ENCODE data around the gene NLN.

The NLN gene

GRCh38 chr5:65775476-65775875 lies 53.5 kb downstream of the NLN start:
- H4K8ac ChIP-seq (ENCODE audit: low read length): no peak overlapping the region
- no peak for DNase-seq
- H3K18ac ChIP-seq (ENCODE audit: low read depth in 1 of 2, low read length in 2 of 2): no peak overlapping the region
- H2BK5ac ChIP-seq (ENCODE audit: low read depth, low read length, poor library complexity, severe bottlenecking): no peak overlapping the region
- peaks cover 15% of the 10 kb centered on the region for H3K79me1 ChIP-seq (replicated peaks; ENCODE audit: low read length, poor library complexity, severe bottlenecking)
- H3K14ac ChIP-seq (ENCODE audit: low read length in 2 of 2): no peak overlapping the region
- H3K4me3 ChIP-seq (ENCODE audit: insufficient read depth in 1 of 2, low read depth in 1 of 2, low read length in 2 of 2): no peak overlapping the region
- no peak overlapping the region for H3K9ac ChIP-seq (ENCODE audit: low read length)
- no peak overlapping the region for H3K4me2 ChIP-seq (ENCODE audit: low read length, poor library complexity, severe bottlenecking)
- peaks cover 0 to 10% of the 10 kb centered on the region in 2 experiments for H3K36me3 ChIP-seq (ENCODE audit: control insufficient read depth in 1 of 2, insufficient read depth in 2 of 2, low read depth in 1 of 2, low read length in 2 of 2)
- H2BK120ac ChIP-seq (ENCODE audit: low read depth, low read length): no peak overlapping the region
- no peak overlapping the region for H4K91ac ChIP-seq (ENCODE audit: low read length)
- no peaks in the 10 kb centered on the region for H3K9me3 ChIP-seq (ENCODE audit: control insufficient read depth, low read length)
- H3K4ac ChIP-seq (ENCODE audit: low read depth in 1 of 2, low read length in 2 of 2): no peak overlapping the region
- H3K23ac ChIP-seq (ENCODE audit: low read length in 2 of 2): no peak overlapping the region
- H2BK12ac ChIP-seq (ENCODE audit: low read length in 2 of 2): no peak overlapping the region
- 97% methylated on average over 2 of the region's 2 CpGs for WGBS
- no peak overlapping the region for H2AFZ ChIP-seq (ENCODE audit: low read depth, low read length)
- H2BK15ac ChIP-seq (ENCODE audit: low read depth, poor library complexity, severe bottlenecking): no peak overlapping the region
- no peaks in the 10 kb centered on the region for H3K27me3 ChIP-seq (ENCODE audit: control insufficient read depth in 1 of 2, insufficient read depth in 1 of 2, low read length in 2 of 2)
- H2AK5ac ChIP-seq (ENCODE audit: low read length, severe bottlenecking): peak overlapping the region; percentile 82
- H3K4me1 ChIP-seq (ENCODE audit: control insufficient read depth, insufficient read depth, low read depth, low read length): peaks cover 6% of the 10 kb centered on the region
- no peak overlapping the region for H3K27ac ChIP-seq (ENCODE audit: low read length, poor library complexity, severe bottlenecking)

- Histone ChIP-seq H3K27ac (ENCODE audit: low read length, poor library complexity, severe bottlenecking) (no peak overlapping the region), H3K9ac (ENCODE audit: low read length) (no peak overlapping the region), H3K4me2 (ENCODE audit: low read length, poor library complexity, severe bottlenecking) (no peak overlapping the region), H2BK5ac (ENCODE audit: low read depth, low read length, poor library complexity, severe bottlenecking) (no peak overlapping the region), H3K4me1 (ENCODE audit: control insufficient read depth, insufficient read depth, low read depth, low read length) (peaks cover 6% of the 10 kb centered on the region), H2BK15ac (ENCODE audit: low read depth, poor library complexity, severe bottlenecking) (no peak overlapping the region), H3K36me3 (ENCODE audit: control insufficient read depth in 1 of 2, insufficient read depth in 2 of 2, low read depth in 1 of 2, low read length in 2 of 2) (peaks cover 0 to 20% of the 10 kb centered on the region in 2 experiments), H4K8ac (ENCODE audit: low read length) (no peak overlapping the region), H3K18ac (ENCODE audit: low read depth in 1 of 2, low read length in 2 of 2) (no peak overlapping the region), H4K91ac (ENCODE audit: low read length) (no peak overlapping the region), H2BK12ac (ENCODE audit: low read length in 2 of 2) (no peak overlapping the region), H2AK5ac (ENCODE audit: low read length, severe bottlenecking) (no peak overlapping the region), H3K9me3 (ENCODE audit: control insufficient read depth, low read length) (no peaks in the 10 kb centered on the region), H3K23ac (ENCODE audit: low read length in 2 of 2) (peak overlapping the region in 1 of 2 experiments; percentile 59), H3K4me3 (ENCODE audit: insufficient read depth in 1 of 2, low read depth in 1 of 2, low read length in 2 of 2) (no peak overlapping the region), H2AFZ (ENCODE audit: low read depth, low read length) (no peak overlapping the region), H3K79me1 (replicated peaks; ENCODE audit: low read length, poor library complexity, severe bottlenecking) (peaks cover 15% of the 10 kb centered on the region), H3K4ac (ENCODE audit: low read depth in 1 of 2, low read length in 2 of 2) (no peak overlapping the region), H2BK120ac (ENCODE audit: low read depth, low read length) (no peak overlapping the region), H3K14ac (ENCODE audit: low read length in 2 of 2) (no peak overlapping the region), H3K27me3 (ENCODE audit: control insufficient read depth in 1 of 2, insufficient read depth in 1 of 2, low read length in 2 of 2) (no peaks in the 10 kb centered on the region)
- peak; percentile 7 for DNase-seq
- 85% methylated on average over 2 of the region's 3 CpGs for WGBS
Observed at GRCh38 chr5:65776441-65777141, 54.6 kb downstream of the NLN start.

- H3K14ac ChIP-seq (ENCODE audit: low read length in 2 of 2): no peak overlapping the region
- no peak overlapping the region for H2AFZ ChIP-seq (ENCODE audit: low read depth, low read length)
- no peak overlapping the region for H3K4me2 ChIP-seq (ENCODE audit: low read length, poor library complexity, severe bottlenecking)
- H3K4ac ChIP-seq (ENCODE audit: low read depth in 1 of 2, low read length in 2 of 2): no peak overlapping the region
- no peak overlapping the region for H3K23ac ChIP-seq (ENCODE audit: low read length in 2 of 2)
- peaks cover 0 to 35% of the 10 kb centered on the region in 2 experiments for H3K36me3 ChIP-seq (ENCODE audit: control insufficient read depth in 1 of 2, insufficient read depth in 2 of 2, low read depth in 1 of 2, low read length in 2 of 2)
- H4K8ac ChIP-seq (ENCODE audit: low read length): no peak overlapping the region
- H3K18ac ChIP-seq (ENCODE audit: low read depth in 1 of 2, low read length in 2 of 2): no peak overlapping the region
- no peak for DNase-seq
- H3K9me3 ChIP-seq (ENCODE audit: control insufficient read depth, low read length): no peaks in the 10 kb centered on the region
- no peak overlapping the region for H2AK5ac ChIP-seq (ENCODE audit: low read length, severe bottlenecking)
- no peak overlapping the region for H3K9ac ChIP-seq (ENCODE audit: low read length)
- H3K27ac ChIP-seq (ENCODE audit: low read length, poor library complexity, severe bottlenecking): no peak overlapping the region
- no peak overlapping the region for H2BK5ac ChIP-seq (ENCODE audit: low read depth, low read length, poor library complexity, severe bottlenecking)
- peaks cover 12% of the 10 kb centered on the region for H3K79me1 ChIP-seq (replicated peaks; ENCODE audit: low read length, poor library complexity, severe bottlenecking)
- H2BK15ac ChIP-seq (ENCODE audit: low read depth, poor library complexity, severe bottlenecking): no peak overlapping the region
- H2BK120ac ChIP-seq (ENCODE audit: low read depth, low read length): no peak overlapping the region
- peaks cover 6% of the 10 kb centered on the region for H3K4me1 ChIP-seq (ENCODE audit: control insufficient read depth, insufficient read depth, low read depth, low read length)
- H2BK12ac ChIP-seq (ENCODE audit: low read length in 2 of 2): no peak overlapping the region
- H3K4me3 ChIP-seq (ENCODE audit: insufficient read depth in 1 of 2, low read depth in 1 of 2, low read length in 2 of 2): no peak overlapping the region
- WGBS: no CpG with 5 or more reads among the region's 1 CpG
- no peaks in the 10 kb centered on the region for H3K27me3 ChIP-seq (ENCODE audit: control insufficient read depth in 1 of 2, insufficient read depth in 1 of 2, low read length in 2 of 2)
- H4K91ac ChIP-seq (ENCODE audit: low read length): no peak overlapping the region
Observed at GRCh38 chr5:65778126-65778525, 56.1 kb downstream of the NLN start.

- Histone ChIP-seq H2BK12ac (ENCODE audit: low read length in 2 of 2) (no peak overlapping the region), H3K9ac (ENCODE audit: low read length) (no peak overlapping the region), H2AK5ac (ENCODE audit: low read length, severe bottlenecking) (no peak overlapping the region), H3K36me3 (ENCODE audit: control insufficient read depth in 1 of 2, insufficient read depth in 2 of 2, low read depth in 1 of 2, low read length in 2 of 2) (peaks cover 0 to 35% of the 10 kb centered on the region in 2 experiments), H3K4me1 (ENCODE audit: control insufficient read depth, insufficient read depth, low read depth, low read length) (peaks cover 6% of the 10 kb centered on the region), H3K4me3 (ENCODE audit: insufficient read depth in 1 of 2, low read depth in 1 of 2, low read length in 2 of 2) (no peak overlapping the region), H3K4ac (ENCODE audit: low read depth in 1 of 2, low read length in 2 of 2) (no peak overlapping the region), H2BK120ac (ENCODE audit: low read depth, low read length) (no peak overlapping the region), H3K18ac (ENCODE audit: low read depth in 1 of 2, low read length in 2 of 2) (no peak overlapping the region), H3K9me3 (ENCODE audit: control insufficient read depth, low read length) (no peaks in the 10 kb centered on the region), H3K27me3 (ENCODE audit: control insufficient read depth in 1 of 2, insufficient read depth in 1 of 2, low read length in 2 of 2) (no peaks in the 10 kb centered on the region), H2AFZ (ENCODE audit: low read depth, low read length) (no peak overlapping the region), H3K14ac (ENCODE audit: low read length in 2 of 2) (no peak overlapping the region), H3K23ac (ENCODE audit: low read length in 2 of 2) (no peak overlapping the region), H4K8ac (ENCODE audit: low read length) (no peak overlapping the region), H3K27ac (ENCODE audit: low read length, poor library complexity, severe bottlenecking) (no peak overlapping the region), H3K79me1 (replicated peaks; ENCODE audit: low read length, poor library complexity, severe bottlenecking) (peaks cover 12% of the 10 kb centered on the region), H2BK15ac (ENCODE audit: low read depth, poor library complexity, severe bottlenecking) (no peak overlapping the region), H3K4me2 (ENCODE audit: low read length, poor library complexity, severe bottlenecking) (no peak overlapping the region), H4K91ac (ENCODE audit: low read length) (no peak overlapping the region), H2BK5ac (ENCODE audit: low read depth, low read length, poor library complexity, severe bottlenecking) (no peak overlapping the region)
- no peak for DNase-seq
- 78% methylated on average over 1 of the region's 1 CpG for WGBS
Observed at GRCh38 chr5:65779643-65780042, 57.6 kb downstream of the NLN start.
